ENCODE data around the gene FALEC. TPM values are rescaled to one million over a fixed set of nuclear protein-coding genes. Genes with fewer than 3 reads are reported as not detected.

The FALEC gene
- total and polyA plus RNA-seq, 2 of the 8 experiments (the other 6 are each of a cell fraction or from before 2014, with no cell fraction given), result not detected

DNA sequence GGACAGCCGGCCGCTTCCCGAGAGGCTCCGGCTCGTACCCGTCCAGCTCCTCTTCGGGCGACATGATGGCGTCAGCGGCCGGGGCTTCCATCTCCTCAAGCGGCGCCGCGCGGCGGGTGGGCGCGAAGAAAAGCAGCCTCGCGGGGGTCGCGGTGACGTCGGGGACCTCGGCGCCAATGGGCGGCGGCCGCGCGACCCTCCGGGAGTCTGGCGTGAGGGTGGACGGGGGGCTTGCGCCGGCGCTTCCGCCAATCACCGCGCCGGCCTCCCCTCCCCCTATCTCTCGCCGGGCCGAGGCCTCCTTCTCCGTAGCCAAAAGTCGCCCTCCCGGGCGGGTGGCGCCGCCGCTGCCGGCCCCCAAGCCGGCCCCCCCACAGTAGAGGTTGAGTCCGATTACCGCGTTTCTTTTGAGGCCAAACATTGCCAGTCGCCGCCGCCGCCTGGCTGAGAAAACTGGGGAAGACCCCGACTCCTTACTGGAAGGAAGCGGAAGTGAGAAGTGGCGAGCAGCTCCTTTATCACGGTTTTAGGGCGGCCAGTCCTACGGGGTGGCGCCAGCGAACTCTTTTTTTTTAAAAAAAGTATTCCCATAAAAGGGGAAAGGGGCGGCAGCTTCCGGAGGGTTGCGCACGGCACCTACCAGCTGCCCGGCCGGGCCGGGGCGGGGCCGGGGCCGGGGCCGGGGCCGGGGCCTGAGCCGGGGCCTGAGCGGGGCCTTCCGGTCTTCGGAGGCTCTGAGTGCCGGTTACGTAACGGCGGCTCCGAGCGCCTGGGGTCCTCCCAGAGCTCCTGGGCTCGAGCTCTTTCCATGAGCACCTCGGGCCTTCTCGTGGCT is 63.8 kb downstream of the FALEC start, which contains the start of gene MCL1 (continued):
- TF ChIP-seq NRF1 (IDR thresholded peaks at IDR 0.05; ENCODE audit: low read depth, low read length), result no peak
- TF ChIP-seq BRCA1 (IDR thresholded peaks at IDR 0.05; ENCODE audit: low read depth, low read length), result no peak
- TF ChIP-seq FOSL1 (IDR thresholded peaks at IDR 0.05; ENCODE audit: insufficient read depth, low read depth, low read length), result no peak
- peak; percentile 98 for TF ChIP-seq TAF7 (optimal IDR thresholded peaks at IDR 0.05; ENCODE audit: borderline replicate concordance, low read depth, low read length)
- peak; percentile 89 to 97 for TF ChIP-seq POLR2A (IDR thresholded peaks at IDR 0.05; ENCODE audit: control extremely low read depth in 1 of 2, low read depth in 2 of 2, low read length in 2 of 2)
- no peak for TF ChIP-seq HDAC6 (IDR thresholded peaks at IDR 0.05; ENCODE audit: low read depth, low read length)
- 0 out of 2 replicates have a peak, but pooled peaks have one; percentile 5 for TF ChIP-seq ATF3 (IDR thresholded peaks at IDR 0.05; ENCODE audit: insufficient read depth, low read depth, low read length)
- peak; percentile 45; the same call in 1 of the 2 replicates for TF ChIP-seq ATF2 (IDR thresholded peaks at IDR 0.05; ENCODE audit: low read length)
- TF ChIP-seq RBBP5 (IDR thresholded peaks at IDR 0.05; ENCODE audit: borderline replicate concordance, low read depth, low read length), result peak; percentile 66; the same call in 1 of the 2 replicates
- TF ChIP-seq SP2 (IDR thresholded peaks at IDR 0.05; ENCODE audit: low read length), result no peak
- no peak for TF ChIP-seq SUZ12 (IDR thresholded peaks at IDR 0.05; ENCODE audit: low read length)
- TF ChIP-seq HDAC2 (IDR thresholded peaks at IDR 0.05; ENCODE audit: borderline replicate concordance in 1 of 2, low read depth in 2 of 2, low read length in 2 of 2), result peak in 1 of 2 experiments; percentile 14; a peak in 1 of 4 replicates
- TF ChIP-seq BCL11A (IDR thresholded peaks at IDR 0.05; ENCODE audit: low read depth in 2 of 2, low read length in 2 of 2), result no peak
- TF ChIP-seq EP300 (IDR thresholded peaks at IDR 0.05; ENCODE audit: borderline replicate concordance in 1 of 2, low read depth in 2 of 2, low read length in 2 of 2), result peak in 1 of 2 experiments; percentile 2; a peak in 1 of 3 replicates
- TF ChIP-seq TBP (IDR thresholded peaks at IDR 0.05; ENCODE audit: low read depth, low read length), result peak; percentile 96
- TF ChIP-seq CEBPB (IDR thresholded peaks at IDR 0.05; ENCODE audit: low read depth, low read length), result peak; percentile 68
- no peak for TF ChIP-seq TEAD4 (IDR thresholded peaks at IDR 0.05; ENCODE audit: low read depth, low read length)
- no peak for TF ChIP-seq BACH1 (IDR thresholded peaks at IDR 0.05; ENCODE audit: low read length)
- TF ChIP-seq RFX5 (IDR thresholded peaks at IDR 0.05; ENCODE audit: borderline replicate concordance, low read depth, low read length), result no peak
- no peak for TF ChIP-seq JUND (IDR thresholded peaks at IDR 0.05; ENCODE audit: low read length)
- TF ChIP-seq EGR1 (IDR thresholded peaks at IDR 0.05; ENCODE audit: borderline replicate concordance, low read depth, low read length), result no peak
- TF ChIP-seq CHD1 (IDR thresholded peaks at IDR 0.05; ENCODE audit: low read depth, low read length), result no peak; the same call in 1 of the 2 replicates
